PFSK-1 (cell line): ENCODE data around the gene MSANTD2.

ENCODE experiments used
- FOXP2 ChIP-seq: optimal IDR thresholded peaks from 2 replicates; pipeline ENCODE3; 2011; ENCODE audit warnings: borderline replicate concordance, control low read depth, inconsistent platforms; ENCODE audit not compliant: insufficient read depth; ENCODE audit errors: extremely low read length, extremely low read depth
- POLR2AphosphoS5 ChIP-seq: IDR thresholded peaks from 2 replicates; pipeline ENCODE4 v1.6.1; 2012; ENCODE audit warnings: low read depth, mild to moderate bottlenecking, control low read depth, low read length, moderate library complexity
- SIN3A ChIP-seq: IDR thresholded peaks from 2 replicates; pipeline ENCODE4 v1.6.1; 2012; ENCODE audit warnings: mild to moderate bottlenecking, low read length, moderate library complexity, borderline replicate concordance; ENCODE audit not compliant: insufficient read depth
- TAF1 ChIP-seq: IDR thresholded peaks from 2 replicates; pipeline ENCODE4 v1.6.1; 2012; ENCODE audit warnings: low read length, control low read depth, borderline replicate concordance; ENCODE audit not compliant: insufficient read depth
- TF ChIP-seq, protein P1 (sequence below), 2 experiments: IDR thresholded peaks; 2 replicates each; pipeline versions ENCODE4 v1.6.1 to v1.8.0; 2011 to 2012; ENCODE audit warnings: low read depth in 2 of 2, low read length in 2 of 2, control low read depth in 1 of 2, inconsistent platforms in 1 of 2, mild to moderate bottlenecking in 1 of 2, moderate library complexity in 1 of 2; ENCODE audit not compliant: insufficient read depth in 1 of 2

MSANTD2 gene

DNA sequence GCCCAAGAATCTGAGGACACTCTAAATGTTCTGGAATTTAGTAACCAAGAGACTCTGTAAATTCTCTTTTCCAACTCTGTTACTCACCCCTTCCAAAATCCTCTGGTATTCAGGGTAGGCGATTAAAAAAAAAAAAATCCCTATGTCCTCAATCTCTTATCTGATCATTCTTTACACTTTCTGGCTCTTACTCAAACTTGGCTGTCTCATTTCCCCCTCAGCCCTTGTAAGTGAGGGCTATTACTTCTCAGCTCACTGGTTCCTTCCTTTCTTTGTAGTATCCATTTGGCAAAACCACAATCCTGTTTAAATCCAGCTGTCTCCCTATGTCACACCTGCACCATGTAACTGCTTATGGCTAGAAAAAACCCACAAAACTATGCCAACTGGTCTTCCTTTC lies 12.7 kb upstream of the MSANTD2 start:
- TF ChIP-seq TAF1 (no peak), SIN3A (no peak), POLR2AphosphoS5 (no peak), FOXP2 (no peak)
- TF ChIP-seq, protein P1, sequence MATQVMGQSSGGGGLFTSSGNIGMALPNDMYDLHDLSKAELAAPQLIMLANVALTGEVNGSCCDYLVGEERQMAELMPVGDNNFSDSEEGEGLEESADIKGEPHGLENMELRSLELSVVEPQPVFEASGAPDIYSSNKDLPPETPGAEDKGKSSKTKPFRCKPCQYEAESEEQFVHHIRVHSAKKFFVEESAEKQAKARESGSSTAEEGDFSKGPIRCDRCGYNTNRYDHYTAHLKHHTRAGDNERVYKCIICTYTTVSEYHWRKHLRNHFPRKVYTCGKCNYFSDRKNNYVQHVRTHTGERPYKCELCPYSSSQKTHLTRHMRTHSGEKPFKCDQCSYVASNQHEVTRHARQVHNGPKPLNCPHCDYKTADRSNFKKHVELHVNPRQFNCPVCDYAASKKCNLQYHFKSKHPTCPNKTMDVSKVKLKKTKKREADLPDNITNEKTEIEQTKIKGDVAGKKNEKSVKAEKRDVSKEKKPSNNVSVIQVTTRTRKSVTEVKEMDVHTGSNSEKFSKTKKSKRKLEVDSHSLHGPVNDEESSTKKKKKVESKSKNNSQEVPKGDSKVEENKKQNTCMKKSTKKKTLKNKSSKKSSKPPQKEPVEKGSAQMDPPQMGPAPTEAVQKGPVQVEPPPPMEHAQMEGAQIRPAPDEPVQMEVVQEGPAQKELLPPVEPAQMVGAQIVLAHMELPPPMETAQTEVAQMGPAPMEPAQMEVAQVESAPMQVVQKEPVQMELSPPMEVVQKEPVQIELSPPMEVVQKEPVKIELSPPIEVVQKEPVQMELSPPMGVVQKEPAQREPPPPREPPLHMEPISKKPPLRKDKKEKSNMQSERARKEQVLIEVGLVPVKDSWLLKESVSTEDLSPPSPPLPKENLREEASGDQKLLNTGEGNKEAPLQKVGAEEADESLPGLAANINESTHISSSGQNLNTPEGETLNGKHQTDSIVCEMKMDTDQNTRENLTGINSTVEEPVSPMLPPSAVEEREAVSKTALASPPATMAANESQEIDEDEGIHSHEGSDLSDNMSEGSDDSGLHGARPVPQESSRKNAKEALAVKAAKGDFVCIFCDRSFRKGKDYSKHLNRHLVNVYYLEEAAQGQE (IDR thresholded peaks at IDR 0.05; ENCODE audit: insufficient read depth in 1 of 2, low read depth in 2 of 2, low read length in 2 of 2), result no peak

DNA sequence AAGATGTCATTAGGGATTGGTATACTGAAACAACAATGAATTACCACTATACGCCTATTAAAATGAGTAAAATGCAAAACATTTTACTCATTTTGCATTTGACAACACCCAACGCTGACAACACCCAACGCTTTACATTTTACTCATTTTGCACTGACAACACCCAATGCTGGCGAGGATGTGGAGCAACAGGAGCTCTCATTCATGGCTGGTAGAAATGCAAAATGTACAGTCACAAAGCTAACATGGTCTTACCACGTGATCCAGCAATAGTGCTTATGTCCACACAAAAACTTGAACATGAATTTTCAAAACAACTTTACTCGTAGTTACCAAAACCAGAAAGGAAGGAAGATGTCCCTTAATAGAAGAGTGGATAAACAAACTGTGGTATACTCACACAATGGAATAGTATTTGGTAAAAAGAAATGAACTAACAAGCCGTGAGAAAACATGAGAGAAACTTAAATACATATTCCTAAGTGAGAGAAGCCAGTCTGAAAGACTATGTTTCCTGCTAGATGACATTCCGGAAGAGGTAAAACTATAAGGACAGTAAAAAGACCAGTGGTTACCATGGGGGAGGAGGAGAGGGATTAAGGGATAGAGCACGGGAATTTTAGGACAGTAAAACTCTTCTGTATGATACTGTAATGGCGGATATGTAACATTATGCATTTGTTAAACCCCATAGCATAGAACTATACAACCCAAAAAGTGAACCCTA lies 11.4 kb upstream of the MSANTD2 start:
- TF ChIP-seq SIN3A (no peak), FOXP2 (no peak), TAF1 (no peak), POLR2AphosphoS5 (no peak)
- TF ChIP-seq, protein P1 (IDR thresholded peaks at IDR 0.05; ENCODE audit: insufficient read depth in 1 of 2, low read depth in 2 of 2, low read length in 2 of 2), result no peak

DNA sequence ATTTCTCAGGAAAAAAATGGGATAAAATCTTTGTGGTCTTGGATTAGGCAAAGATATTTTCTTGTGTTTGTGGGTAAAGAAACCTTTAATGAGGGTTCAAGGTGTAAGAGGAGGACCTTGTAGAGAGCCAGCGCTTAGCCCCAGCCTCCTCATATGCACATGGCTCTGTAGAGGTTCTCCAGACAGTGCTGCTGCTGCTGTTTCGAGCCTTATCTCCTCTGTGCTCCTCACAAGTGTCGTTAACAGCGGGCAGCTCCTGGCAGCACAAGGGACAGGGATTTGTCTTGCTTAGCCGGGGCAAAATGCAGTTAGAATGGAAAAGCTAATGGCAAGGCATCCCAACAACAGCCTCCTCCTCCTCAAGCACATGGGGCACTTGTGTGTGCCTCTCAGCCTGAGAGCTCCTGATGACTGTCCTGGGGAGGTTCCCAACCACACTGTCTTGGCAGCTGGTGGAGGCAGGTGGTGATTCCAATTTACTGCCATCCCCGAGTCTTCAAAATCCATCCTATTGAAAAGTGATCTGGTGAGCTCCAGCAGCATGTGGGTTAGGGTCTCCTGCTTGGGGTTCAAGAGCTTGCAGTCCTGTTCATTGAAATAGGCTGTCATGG lies 7.6 kb upstream of the MSANTD2 start:
- TF ChIP-seq, protein P1 (IDR thresholded peaks at IDR 0.05; ENCODE audit: insufficient read depth in 1 of 2, low read depth in 2 of 2, low read length in 2 of 2), result no peak
- TF ChIP-seq TAF1, result no peak
- no peak for TF ChIP-seq SIN3A
- no peak for TF ChIP-seq FOXP2
- TF ChIP-seq POLR2AphosphoS5, result no peak

DNA sequence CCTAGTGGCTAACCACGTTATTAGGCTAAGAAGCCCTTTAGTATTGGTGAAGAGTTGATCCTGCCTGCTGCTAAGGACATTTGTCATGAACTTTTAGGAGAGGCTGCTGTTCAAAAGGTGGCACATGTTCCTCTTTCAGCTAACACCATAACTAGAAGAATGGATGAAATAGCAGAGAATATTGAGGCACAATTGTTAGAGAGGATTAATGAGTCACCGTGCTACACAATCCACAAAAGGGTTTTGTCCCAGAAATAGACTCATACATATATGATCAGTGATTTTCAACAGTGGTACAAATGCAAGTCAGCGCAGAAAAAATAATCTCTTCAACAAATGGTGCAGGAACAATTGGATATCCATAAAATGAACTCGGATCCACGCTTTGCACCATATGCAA lies 7.0 kb upstream of the MSANTD2 start:
- TF ChIP-seq TAF1, result no peak
- TF ChIP-seq POLR2AphosphoS5, result no peak
- TF ChIP-seq FOXP2, result no peak

DNA sequence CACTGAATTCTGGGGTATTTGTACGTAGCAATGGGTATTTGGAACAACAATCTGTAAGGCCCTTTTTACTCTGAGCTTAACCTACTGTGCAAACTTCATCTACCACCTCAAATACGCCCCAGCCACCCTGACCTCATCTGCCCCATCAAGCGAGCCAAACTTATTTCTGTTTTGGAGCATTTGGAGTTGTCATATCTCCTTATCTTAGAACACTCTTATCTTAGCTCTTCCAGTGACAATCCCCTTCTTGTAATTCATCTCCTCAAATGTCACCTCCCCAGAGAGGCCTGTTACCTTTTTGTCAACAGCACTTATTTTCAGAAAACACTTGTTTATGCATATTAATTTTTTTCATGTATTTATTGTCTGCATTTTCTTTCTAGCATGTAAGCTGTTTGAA lies 4.7 kb upstream of the MSANTD2 start:
- TF ChIP-seq FOXP2 (no peak), POLR2AphosphoS5 (no peak), SIN3A (no peak), TAF1 (no peak)
- TF ChIP-seq, protein P1 (IDR thresholded peaks at IDR 0.05; ENCODE audit: insufficient read depth in 1 of 2, low read depth in 2 of 2, low read length in 2 of 2), result no peak
